ENCODE measurements around the gene WDR27. TPM values are rescaled to one million over a fixed set of nuclear protein-coding genes. Genes with fewer than 3 reads are reported as not detected.

Gene WDR27
- total RNA-seq, 2 experiments from 2014 or later = 77.2 to 108 TPM

- intact Hi-C loops (cut with micrococcal nuclease; ENCODE audit: unreplicated experiment) = no loop called here
- Histone ChIP-seq H3K4me2 (ENCODE audit: low read length) (no peak overlapping the region), H2AFZ (ENCODE audit: low read length) (no peak overlapping the region), H3K27ac (ENCODE audit: low read depth, low read length, poor library complexity, severe bottlenecking) (no peak overlapping the region), H3K4me1 (ENCODE audit: insufficient read depth, low read length, poor library complexity, severe bottlenecking) (no peaks in the 10 kb centered on the region), H3K9me3 (ENCODE audit: low read length) (0 out of 2 replicates have a peak, but pooled peaks cover 11% of the 10 kb centered on the region), H3K36me3 (ENCODE audit: insufficient read depth, low read length) (no peaks in the 10 kb centered on the region), H4K20me1 (ENCODE audit: insufficient read depth, low read length) (no peaks in the 10 kb centered on the region), H3K79me2 (ENCODE audit: insufficient read depth, low read depth, low read length) (no peaks in the 10 kb centered on the region), H3K9me2 (ENCODE audit: insufficient read depth, low read length) (no peaks in the 10 kb centered on the region), H3K4me3 (ENCODE audit: low read depth, low read length, poor library complexity, severe bottlenecking) (no peak overlapping the region)
- DNase-seq (ENCODE audit: low spot score) = no peak
- ChIA-PET POLR2A (interaction anchor here (0.7 kb wide), 1 partner anchor 9 kb away, joined by 4 read pairs; no protein-coding TSS in a partner anchor), CTCF (ENCODE audit: unreplicated experiment) (no interaction called here)
- TF ChIP-seq EZH2phosphoT487 (IDR thresholded peaks at IDR 0.05; ENCODE audit: borderline replicate concordance, low read depth, low read length) (no peak), CTCF (conservative IDR thresholded peaks at IDR 0.05; ENCODE audit: low read length) (no peak)
- no TSS peak for BruUV-seq (replicated peaks)
Measured at GRCh38 chr6:169429001-169429400, 272.8 kb downstream of the WDR27 start.

- no peaks in the 10 kb centered on the region for H3K36me3 ChIP-seq (ENCODE audit: insufficient read depth, low read length)
- H3K27ac ChIP-seq (ENCODE audit: low read depth, low read length, poor library complexity, severe bottlenecking) = no peak overlapping the region
- H3K9me2 ChIP-seq (ENCODE audit: insufficient read depth, low read length) = no peaks in the 10 kb centered on the region
- H3K79me2 ChIP-seq (ENCODE audit: insufficient read depth, low read depth, low read length) = no peaks in the 10 kb centered on the region
- no peaks in the 10 kb centered on the region for H3K4me1 ChIP-seq (ENCODE audit: insufficient read depth, low read length, poor library complexity, severe bottlenecking)
- no peak overlapping the region for H3K4me3 ChIP-seq (ENCODE audit: low read depth, low read length, poor library complexity, severe bottlenecking)
- TF ChIP-seq EZH2phosphoT487 (IDR thresholded peaks at IDR 0.05; ENCODE audit: borderline replicate concordance, low read depth, low read length) = no peak
- no peak for TF ChIP-seq CTCF (conservative IDR thresholded peaks at IDR 0.05; ENCODE audit: low read length)
- H4K20me1 ChIP-seq (ENCODE audit: insufficient read depth, low read length) = no peaks in the 10 kb centered on the region
- no peak for DNase-seq (ENCODE audit: low spot score)
- BruUV-seq (replicated peaks) = no TSS peak
- H2AFZ ChIP-seq (ENCODE audit: low read length) = no peak overlapping the region
- 0 out of 2 replicates have a peak, but pooled peaks cover 11% of the 10 kb centered on the region for H3K9me3 ChIP-seq (ENCODE audit: low read length)
- CTCF ChIA-PET (ENCODE audit: unreplicated experiment) = no interaction called here
- POLR2A ChIA-PET = interaction anchor here (0.7 kb wide), 1 partner anchor 10 kb away, joined by 4 read pairs; no protein-coding TSS in a partner anchor
- H3K4me2 ChIP-seq (ENCODE audit: low read length) = no peak overlapping the region
- intact Hi-C loops (cut with micrococcal nuclease; ENCODE audit: unreplicated experiment) = no loop called here
Measured at GRCh38 chr6:169428532-169428931, 273.3 kb downstream of the WDR27 start.

GRCh38 chr6:169427856-169428255, 274.0 kb downstream of the WDR27 start:
- Histone ChIP-seq H2AFZ (ENCODE audit: low read length) (no peak overlapping the region), H4K20me1 (ENCODE audit: insufficient read depth, low read length) (no peaks in the 10 kb centered on the region), H3K9me2 (ENCODE audit: insufficient read depth, low read length) (no peaks in the 10 kb centered on the region), H3K4me3 (ENCODE audit: low read depth, low read length, poor library complexity, severe bottlenecking) (no peak overlapping the region), H3K79me2 (ENCODE audit: insufficient read depth, low read depth, low read length) (no peaks in the 10 kb centered on the region), H3K27ac (ENCODE audit: low read depth, low read length, poor library complexity, severe bottlenecking) (no peak overlapping the region), H3K4me1 (ENCODE audit: insufficient read depth, low read length, poor library complexity, severe bottlenecking) (no peaks in the 10 kb centered on the region), H3K36me3 (ENCODE audit: insufficient read depth, low read length) (no peaks in the 10 kb centered on the region), H3K4me2 (ENCODE audit: low read length) (no peak overlapping the region), H3K9me3 (ENCODE audit: low read length) (0 out of 2 replicates have a peak, but pooled peaks cover 11% of the 10 kb centered on the region)
- intact Hi-C loops (cut with micrococcal nuclease; ENCODE audit: unreplicated experiment) = no loop called here
- ChIA-PET POLR2A (no interaction called here), CTCF (ENCODE audit: unreplicated experiment) (no interaction called here)
- DNase-seq (ENCODE audit: low spot score) = no peak
- TF ChIP-seq EZH2phosphoT487 (IDR thresholded peaks at IDR 0.05; ENCODE audit: borderline replicate concordance, low read depth, low read length) = no peak
- TF ChIP-seq CTCF (conservative IDR thresholded peaks at IDR 0.05; ENCODE audit: low read length) = no peak
- no TSS peak for BruUV-seq (replicated peaks)
